HG03045 (cell line): ENCODE results near the gene TRAPPC2L.

ENCODE experiments used
- ATAC-seq: cut with Tn5 transposase; IDR thresholded peaks from one replicate; pipeline ENCODE4 v1.9.1; 2021; ENCODE audit warnings: mild to moderate bottlenecking, moderate library complexity; ENCODE audit not compliant: unreplicated experiment

The TRAPPC2L gene, protein sequence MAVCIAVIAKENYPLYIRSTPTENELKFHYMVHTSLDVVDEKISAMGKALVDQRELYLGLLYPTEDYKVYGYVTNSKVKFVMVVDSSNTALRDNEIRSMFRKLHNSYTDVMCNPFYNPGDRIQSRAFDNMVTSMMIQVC

DNA sequence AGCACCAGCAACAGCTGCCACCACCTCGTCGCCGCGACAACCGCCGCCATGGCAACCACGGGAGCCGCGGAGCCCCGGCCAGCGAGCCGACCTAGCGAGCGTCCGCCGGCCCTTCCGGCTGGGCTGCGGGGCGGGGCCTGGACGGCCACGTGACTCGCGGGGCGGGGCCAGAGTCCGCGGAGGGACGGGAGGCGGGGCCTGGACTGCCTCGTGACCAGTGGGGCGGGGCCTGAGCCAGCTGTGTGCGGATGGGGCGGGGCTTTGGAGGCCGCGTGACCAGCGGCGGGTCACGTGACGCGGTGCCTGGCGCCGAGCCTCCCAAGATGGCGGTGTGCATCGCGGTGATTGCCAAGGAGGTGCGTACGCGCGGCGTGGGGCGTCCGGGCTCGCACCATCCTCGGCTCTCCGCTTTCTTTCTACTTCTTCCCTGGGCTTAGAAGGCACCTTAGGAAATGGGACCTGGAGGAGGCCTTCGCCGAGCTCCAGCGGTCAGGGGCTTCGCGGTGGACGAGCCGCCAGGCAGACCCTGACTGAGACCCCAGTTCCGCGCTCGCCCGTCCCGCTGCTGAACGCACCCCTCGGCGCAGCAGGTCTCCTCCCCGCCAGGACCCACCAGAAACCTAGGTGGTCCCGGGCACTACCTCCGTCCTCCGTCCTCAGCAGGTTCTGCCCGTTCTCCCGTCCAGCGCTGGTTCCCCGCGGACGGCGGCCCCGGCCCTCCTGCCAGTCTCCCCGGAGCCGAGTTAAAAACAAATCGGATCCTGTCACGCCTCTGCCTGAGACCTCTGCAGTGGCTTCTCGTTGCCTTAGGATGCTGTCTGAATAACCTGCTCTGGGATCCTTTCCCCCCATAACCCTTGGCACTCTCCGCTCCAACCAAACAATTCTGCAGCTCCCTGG lies at the start of gene TRAPPC2L, which contains the start of gene GALNS:
TRAPPC2L (plus strand) TSS at position 300 of the 900 bp plus-strand sequence; CDS start at position 324, 24 bp downstream.
GALNS (minus strand) TSS at position 120 of the 900 bp plus-strand sequence; CDS start at position 50, 70 bp downstream.
- peak; percentile 86 for ATAC-seq

DNA sequence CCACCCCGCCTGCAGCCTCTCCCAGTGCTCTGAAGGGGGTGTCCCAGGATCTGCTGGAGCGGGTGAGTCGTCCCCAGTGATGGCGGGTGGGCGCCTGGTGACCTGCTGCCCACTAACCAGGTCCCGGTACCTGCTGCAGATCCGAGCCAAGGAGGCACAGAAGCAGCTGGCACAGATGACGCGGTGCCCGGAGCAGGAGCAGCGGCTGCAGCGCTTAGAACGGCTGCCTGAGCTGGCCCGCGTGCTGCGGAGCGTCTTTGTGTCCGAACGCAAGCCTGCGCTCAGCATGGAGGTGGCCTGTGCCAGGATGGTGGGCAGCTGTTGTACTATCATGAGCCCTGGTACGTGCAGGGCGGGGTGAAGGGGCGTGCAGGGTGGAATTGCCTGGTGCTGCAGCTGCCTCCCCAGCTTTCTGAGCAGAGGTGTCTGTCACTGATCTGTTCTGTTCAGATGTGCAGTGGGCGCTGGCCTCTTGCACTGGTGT lies 49.7 kb upstream of the TRAPPC2L start:
- no peak for ATAC-seq

DNA sequence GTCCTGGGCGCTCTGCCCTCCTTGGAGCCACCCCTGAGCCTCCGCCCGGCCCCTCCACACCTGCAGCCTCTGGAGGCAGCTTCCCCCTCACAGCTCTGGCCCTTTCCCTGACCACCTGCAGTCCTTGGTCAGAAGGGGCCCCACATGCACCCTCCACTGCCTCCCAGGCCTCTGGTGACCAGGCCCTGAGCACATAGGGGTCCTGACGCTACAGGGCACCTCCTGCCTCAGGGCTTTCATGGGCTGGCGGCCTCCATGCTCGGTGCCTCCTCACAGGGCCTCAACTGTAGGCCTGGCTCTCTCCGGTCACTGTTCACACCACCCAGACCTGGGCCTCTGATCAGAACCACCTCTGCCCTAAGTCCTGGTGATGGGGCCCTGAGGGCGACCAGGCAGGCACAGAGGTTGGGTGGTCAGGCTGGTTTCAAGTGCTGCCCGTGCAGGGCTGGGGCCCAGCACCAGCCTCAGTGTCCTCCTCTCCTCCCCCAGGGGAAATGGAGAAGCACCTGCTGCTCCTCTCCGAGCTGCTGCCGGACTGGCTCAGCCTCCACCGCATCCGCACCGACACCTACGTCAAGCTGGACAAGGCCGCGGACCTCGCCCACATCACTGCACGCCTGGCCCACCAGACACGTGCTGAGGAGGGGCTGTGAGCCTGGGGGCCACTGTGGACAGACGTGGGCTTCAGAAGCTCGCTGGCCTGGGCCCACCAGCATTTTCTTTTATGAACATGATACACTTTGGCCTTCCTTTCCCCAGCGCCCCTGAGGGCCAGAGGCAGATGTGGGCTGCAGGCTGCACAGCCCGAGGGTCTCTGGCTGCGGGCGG lies 49.1 kb upstream of the TRAPPC2L start:
- ATAC-seq: no peak

DNA sequence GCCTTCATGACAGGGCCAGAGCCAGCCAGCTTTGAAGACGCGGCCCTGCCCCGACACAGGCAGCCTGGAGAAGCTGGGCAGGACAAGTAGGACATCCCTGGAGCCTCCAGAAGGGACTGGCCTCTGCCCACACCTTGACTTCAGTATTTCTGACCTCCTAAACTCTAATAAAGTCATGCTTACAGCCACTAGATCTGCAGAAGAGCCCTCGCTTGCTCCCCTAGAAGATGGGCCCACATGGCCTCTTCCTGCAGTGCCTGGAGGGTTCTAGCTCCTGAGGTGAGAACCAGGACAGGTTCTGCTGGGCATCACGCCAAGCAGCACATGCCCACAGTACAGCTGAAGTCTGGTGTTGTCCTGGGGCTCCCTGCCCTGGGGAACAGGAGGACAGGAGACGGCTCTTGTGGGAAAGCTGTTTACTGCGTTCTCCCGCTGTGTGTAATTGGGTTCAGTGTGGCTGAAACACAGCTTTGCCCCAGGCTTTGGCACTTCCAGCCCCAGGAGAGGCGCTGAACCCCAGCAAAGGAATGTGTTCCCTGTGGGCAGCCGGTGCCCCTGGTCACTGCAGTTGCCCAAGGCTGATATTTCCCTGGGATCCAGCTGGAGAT lies 47.8 kb upstream of the TRAPPC2L start:
- no peak for ATAC-seq

DNA sequence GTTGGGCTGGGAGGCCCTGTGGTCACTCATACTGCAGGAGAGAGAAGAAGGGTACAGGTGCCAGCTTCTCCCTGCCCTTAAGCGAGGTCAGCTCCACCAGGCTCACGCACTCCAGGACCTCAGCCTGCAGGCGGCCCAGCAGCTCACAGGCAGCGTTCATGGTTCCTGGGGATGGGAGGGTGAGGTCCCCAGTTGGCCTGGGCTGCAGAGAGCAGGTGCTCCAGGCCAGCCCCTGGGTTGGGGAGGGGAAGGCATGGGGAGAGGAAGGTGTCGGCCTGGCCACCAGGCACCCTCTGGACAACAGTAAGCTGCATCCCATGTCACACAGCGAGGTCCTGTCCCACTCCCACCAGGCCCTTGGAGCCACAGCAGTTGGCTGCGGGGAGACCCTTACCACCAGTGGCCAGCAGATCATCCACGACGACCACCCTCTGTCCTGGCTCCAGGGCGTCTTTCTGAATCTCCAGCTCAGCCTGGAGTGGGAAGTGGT lies 47.2 kb upstream of the TRAPPC2L start:
- no peak for ATAC-seq

DNA sequence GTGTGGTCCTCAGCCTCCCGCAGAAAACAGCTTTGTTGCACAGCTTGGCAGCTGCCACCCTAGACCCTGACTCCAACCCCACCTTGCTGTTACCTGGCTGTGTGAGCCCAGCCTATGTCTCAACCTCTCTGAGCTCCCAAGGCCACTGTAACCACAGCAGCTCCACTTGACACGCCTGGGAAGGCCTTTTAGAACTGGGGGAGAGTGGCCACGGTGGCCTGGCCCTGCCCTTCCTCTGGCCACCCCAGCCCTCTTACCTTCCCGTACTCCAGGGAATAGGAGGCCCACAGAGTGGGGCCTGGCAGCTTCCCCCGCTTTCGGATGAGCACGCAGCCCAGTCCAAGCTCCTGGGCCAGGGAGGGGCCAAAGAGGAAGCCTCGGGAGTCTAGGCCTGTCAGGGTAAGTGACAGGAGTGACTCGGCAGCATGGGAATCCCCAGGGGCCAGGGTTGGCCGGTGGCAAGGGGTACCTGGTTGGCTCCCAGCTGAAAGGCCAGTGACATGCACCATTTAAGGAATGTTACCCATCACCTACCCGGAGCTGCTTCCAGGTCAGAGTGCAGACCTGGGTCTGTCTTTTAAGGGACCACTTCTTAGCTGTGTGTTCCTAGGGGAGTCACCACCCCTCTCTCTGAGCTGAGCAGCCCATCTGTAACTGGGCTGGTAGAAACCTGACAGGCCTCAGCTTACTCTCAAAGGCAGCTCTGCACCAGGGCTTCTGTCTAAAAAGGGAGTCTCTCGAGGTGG lies 46.6 kb upstream of the TRAPPC2L start:
- ATAC-seq: no peak

DNA sequence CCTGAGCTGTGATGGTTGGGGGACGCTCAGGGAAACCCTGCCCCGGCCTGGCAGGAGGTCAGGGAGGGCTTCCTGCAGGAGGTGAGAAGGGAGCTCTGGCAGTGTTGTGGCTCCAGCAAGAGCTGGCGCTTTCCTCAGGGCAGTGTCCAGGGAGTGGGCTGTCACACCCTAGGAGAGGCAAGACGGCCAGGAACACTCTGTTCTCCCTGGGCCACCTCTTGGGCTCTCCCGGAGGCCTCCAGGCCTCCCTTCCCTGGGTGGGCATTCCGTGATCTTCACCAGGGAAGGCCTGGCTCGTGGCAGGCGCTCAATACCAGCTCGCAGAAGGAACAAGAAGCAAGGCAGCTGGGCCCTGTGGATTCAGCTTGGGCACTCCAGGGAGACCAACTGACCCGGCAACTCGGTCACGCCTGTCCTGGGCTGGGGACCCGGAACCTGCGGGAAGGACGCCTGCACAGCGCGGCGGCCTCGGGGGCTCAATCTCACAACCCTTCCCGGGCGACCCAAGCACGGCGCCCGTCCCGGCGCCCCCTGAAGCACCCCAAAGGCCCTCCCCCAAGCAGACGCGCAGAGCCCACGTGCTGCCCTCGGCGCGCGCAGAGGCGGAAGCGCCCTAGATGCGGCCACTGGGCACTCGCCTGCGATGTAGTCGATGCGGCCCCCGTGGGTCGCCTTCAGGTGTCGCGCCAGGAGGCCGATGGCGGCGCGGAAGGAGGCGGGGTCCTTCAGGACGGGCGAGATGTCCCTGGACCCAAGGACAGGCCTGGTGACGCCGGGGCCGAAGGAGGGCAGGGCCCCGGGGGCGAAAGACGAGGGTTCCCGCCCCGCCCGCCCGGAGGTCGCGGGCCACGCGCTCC lies 45.8 kb upstream of the TRAPPC2L start:
- ATAC-seq: peak; percentile 48

DNA sequence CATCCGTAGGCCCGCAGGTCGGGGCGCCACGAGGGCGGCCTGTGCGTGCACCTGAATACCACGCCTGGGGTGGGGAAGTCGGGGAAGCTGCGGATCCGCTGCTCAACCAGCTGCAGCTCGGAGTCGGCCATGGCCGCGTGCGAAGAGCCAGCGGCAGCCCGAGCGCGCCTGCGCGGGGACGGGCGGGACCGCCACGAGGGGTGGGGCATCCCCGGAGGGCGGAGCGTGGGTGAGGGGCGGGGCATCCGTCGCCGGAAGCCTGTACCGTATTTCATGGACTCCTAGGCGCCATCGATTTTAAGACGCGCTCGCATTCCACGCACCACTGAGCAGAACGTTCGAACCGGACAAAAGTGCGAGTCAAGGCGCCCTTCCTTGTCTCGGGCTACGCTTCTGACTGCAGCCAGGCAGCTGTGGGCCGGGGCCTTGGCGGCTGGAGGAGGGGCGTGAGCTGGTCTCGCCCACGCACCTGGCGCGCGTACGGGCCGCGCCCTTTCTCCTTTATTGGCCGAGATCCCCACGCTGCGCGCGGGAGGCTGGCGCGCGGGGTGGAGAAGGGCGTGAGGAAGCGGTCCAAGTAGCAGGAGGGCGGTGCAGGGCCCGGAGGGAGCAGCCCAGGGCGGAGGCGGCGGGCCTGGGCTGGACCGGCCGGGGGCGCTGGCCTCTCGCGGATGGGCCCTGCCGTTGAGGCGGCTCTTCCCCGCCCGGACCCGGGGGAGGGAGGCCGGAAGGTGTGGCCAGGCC lies 45.0 kb upstream of the TRAPPC2L start, which contains the start of gene APRT:
APRT (minus strand) TSS at position 160 of the 744 bp plus-strand sequence; CDS start at position 131, 29 bp downstream.
- ATAC-seq: peak; percentile 71

DNA sequence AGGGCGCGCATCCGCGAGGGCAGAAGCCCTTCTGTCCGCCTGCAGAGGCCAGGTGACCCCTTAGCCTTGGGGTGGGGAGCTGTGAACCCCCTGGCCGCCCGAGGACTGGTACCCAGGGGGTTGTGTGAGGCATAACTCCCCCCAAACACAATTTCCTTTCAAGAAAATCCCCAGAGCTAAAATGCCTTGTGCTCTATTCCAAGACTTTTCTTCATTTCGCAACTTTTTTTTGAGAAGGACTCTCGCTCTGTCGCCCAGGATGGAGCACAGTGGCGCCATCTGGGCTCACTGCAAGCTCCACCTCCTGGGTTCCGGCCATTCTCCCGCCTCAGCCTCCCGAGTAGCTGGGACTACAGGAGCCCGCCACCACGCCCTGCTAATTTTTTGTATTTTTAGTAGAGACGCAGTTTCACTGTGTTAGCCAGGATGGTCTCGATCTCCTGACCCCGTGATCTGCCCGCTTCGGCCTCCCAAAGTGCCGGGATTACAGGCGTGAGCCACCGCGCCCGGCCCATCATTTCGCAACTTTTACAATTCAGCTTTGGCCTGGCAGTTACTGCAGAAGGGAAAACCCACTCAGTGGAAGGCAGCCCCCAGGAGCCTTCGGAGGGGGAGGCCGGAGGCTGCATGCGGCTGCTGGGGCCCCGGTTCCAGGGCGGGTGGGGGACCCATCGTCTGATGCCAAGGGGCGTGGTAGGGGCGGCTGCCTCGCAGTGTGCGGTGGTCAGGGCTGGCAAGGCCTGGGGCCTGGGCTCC lies 44.2 kb upstream of the TRAPPC2L start:
- ATAC-seq: no peak

DNA sequence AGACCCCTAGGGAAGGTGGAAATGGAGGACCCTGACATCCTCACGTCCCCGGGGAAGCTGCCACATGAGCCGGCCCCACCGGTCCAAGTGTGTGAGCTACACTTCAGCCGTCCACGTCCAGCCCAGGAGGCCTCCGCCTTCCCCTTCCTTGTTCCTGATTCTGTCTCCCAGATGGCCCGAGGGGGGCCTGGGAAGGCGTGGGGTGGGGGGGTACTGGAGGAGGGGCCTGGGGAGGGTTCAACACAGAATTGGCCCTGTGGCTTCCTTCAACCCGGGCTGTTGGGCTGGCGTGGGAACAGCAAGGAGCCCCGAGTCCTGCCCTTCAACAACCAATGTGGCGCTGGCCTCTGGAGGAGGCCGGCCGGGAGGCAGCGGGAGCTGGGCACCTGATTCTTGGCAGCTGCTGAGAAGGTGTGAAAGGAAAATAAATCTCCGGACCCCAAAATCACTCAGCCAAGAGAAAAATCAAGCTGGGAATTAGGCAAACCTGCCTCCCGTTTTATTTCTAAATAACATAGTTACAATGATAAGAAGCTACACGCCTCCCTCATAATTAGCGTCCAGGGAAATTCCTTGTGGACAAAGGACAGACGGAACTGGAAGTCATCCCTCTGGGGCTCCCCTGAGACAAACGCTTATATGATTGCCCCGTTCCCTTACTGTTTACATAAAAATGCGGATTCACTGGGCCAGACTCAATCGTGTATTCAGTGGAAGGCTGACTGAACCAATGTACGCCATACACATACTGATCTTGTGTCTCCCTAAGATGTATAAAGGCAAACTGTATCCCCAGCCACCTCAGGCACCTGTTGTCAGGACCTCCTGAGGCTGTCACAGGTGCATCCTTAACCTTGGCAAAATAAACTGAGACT lies 43.4 kb upstream of the TRAPPC2L start:
- no peak for ATAC-seq

DNA sequence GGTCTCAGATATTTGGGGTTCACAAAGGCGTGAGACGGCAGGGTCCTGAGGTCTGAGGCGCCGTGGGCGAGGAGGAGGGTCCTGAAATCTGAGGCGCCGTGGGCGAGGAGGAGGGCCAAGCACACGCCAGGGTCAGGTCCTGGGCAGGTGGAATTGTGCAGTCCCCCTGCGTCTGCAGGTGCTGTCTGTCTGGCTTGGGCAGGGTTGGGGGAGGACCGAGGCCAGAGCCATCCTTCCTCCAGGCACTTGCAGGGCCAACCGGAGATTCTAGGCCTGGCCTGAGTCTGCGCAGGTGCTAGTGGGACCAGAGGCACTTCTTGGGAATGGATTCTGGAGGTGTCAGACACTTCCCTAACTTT lies 42.8 kb upstream of the TRAPPC2L start:
- ATAC-seq: no peak

DNA sequence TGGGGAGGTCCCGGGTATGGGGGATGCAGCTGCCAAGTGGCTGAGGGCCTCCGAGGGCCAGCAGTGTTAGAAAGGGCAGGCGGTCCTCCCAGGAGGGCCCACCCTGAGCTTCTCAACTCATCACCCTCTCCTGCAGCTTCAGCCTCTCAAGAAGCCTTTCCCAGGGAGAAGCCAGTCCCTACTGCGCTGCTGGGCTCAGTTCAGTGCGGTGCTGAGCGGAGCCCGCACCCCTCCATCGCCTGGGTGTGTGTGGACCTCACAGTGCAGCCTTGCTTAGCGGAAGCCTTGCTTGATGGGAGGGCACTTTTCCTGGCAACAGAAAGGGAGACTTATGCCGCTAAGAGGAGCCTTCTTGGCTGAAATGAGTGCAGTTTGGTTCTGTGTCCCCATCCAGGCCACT lies 41.7 kb upstream of the TRAPPC2L start:
- no peak for ATAC-seq

DNA sequence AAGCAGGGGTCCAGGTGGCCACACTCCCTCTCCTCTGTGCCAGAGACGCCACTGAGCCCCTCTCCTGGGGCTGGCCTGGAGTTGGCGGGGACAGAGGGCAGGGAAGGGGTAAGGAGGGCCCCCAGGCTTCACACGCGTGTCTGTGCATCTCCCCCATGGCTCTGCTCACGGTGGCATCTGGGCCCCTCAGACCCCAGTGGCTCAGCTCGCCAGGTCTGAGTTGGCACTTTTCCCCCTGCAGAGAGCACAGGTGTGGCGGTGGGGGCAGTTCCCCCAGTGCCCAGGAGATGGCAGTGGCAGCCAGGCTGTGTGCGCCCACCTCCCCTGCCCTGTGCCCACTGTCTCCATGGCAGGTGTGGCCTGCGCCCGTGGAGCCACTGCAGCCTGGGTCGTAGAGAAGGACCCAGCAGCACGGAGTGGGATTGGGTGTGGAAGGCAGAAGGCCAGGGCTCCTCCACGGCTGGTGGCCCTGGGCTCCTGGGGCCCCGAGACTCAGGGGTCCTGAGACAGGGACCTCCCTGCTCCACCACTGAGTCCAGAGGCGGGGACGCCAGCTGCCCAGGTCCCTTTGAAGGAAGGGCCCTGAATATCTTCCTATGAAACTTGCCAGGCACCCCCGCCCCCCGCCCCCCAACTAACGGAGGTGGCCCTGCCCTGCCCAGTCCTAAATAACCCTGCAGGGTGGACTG lies 40.9 kb upstream of the TRAPPC2L start:
- ATAC-seq: no peak

DNA sequence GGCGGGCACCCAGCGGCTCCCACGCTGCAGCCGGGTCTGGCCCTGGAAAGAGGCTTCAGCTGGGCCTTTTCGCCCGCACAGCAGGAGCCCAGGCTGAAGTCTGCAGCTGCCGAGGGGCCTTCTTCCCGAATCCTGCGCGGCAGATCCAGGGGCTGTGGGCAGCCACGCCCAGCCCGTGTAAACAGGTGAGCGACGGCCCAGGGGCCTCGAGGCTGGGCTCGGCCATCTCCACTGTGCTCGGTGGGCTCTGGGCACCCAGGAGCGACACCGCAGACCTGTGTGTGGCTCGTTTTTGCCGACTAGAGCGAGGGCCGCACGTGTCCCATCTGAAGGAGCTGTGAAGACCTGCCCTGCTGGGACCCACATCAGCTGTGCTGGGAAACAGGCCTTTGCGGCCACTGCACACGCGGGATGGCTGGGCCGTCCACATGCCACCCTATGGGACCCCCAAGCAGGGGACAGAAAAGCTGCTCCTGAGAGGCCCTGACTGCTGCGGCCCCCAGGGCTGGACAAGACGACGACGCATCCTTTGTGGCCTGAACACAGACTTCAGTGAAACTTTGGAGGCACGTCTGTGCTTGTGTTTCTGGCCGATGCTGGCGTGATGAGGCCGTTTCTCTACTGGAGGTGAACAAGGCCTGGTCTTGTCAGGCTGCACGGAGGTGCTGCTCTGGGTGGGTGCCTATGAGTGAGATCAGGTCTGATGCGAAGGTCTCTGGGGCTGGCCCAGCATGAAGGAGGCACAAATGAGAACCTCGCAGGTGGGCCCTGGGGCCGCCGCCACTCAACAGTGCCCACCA lies 40.0 kb upstream of the TRAPPC2L start:
- ATAC-seq: no peak
